Right lobe of liver (tissue), 6 donors: ENCODE results near the gene LZTR1. TPM values are rescaled to one million over a fixed set of nuclear protein-coding genes. Genes with fewer than 3 reads are reported as not detected.
A peak's percentile ranks its signal among the peaks of the same experiment; 100 is the strongest.

ENCODE experiments used
- ATAC-seq, 4 donors: fragments of 200-7000 bp; cut with Tn5 transposase; one replicate each; pipeline ENCODE4 v1.9.1; 2020; ENCODE audit warnings: mild to moderate bottlenecking in 4 of 4, moderate library complexity in 4 of 4
- DNase-seq, 3 donors: peaks; one replicate each; pipeline ENCODE4 v3.0.0-alpha.2; 2020
- H3K27ac ChIP-seq, 3 donors: fragments of 200-600 bp; one replicate each; pipeline ENCODE4 v1.8.0; 2022
- H3K27me3 ChIP-seq, 2 donors: fragments of 200-600 bp; one replicate each; pipeline ENCODE4 v1.8.0; 2022
- H3K36me3 ChIP-seq, 4 donors: fragments of 200-600 bp; sonication (generic) in 1 of 4; one replicate each; pipeline versions ENCODE4 v1.5.1 to v1.8.0; 2017 to 2022; ENCODE audit warnings: control low read depth in 1 of 4
- H3K4me1 ChIP-seq, 4 donors: fragments of 200-600 bp; sonication (generic) in 1 of 4; one replicate each; pipeline versions ENCODE4 v1.5.1 to v1.8.0; 2017 to 2022; ENCODE audit warnings: control low read depth in 1 of 4
- H3K4me3 ChIP-seq, 3 donors: fragments of 200-600 bp; one replicate each; pipeline ENCODE4 v1.8.0; 2022
- H3K9me3 ChIP-seq, 4 donors: fragments of 200-600 bp; sonication (generic) in 1 of 4; one replicate each; pipeline versions ENCODE4 v1.5.1 to v1.8.0; 2017 to 2022; ENCODE audit warnings: control low read depth in 1 of 4
- POLR2A ChIP-seq: fragments of 450-650 bp; IDR thresholded peaks from one replicate; pipeline ENCODE4 v1.6.1; 2017; ENCODE audit warnings: antibody characterized with exemption, mild to moderate bottlenecking
- WGBS: methylation state at CpG from one replicate; pipeline ENCODE4 v1.1.6; 2018; ENCODE audit warnings: low coverage, low lambda C conversion rate; ENCODE audit not compliant: insufficient coverage; ENCODE audit errors: missing lambda C conversion rate; 5-methylcytosine and 5-hydroxymethylcytosine counted together
- intact Hi-C, 2 donors: fragments of 100-400 bp; cut with DNase I; formaldehyde crosslinking; loops; one replicate each; pipeline versions ENCODE4 v1.11.2 to v1.14.1; 2022
- total RNA-seq, 6 experiments: library from RNA; depleted of rRNA in 2 of 6; stranded (reverse); fragments of >200 nt in 2 of 6; fragmentation: NEBNext Ultra II Directional in 3 of 6; extraction: Animal tissue kit (Norgen Biotek cat#: 25700) in 3 of 6; gene quantifications; one replicate each; pipeline versions ENCODE4 v1.1.0 to v1.2.4, GENCODE V29; 2016 to 2023
- TF ChIP-seq, protein P1 (sequence below), 4 donors: fragments of 200-600 bp in 3 of 4; fragments of 450-650 bp in 1 of 4; IDR thresholded peaks; one replicate each; pipeline versions ENCODE4 v1.5.1 to v1.8.0; 2016 to 2022; ENCODE audit warnings: antibody characterized with exemption in 4 of 4, mild to moderate bottlenecking in 2 of 4
- donor health status: DM: no; HTN: yes; CAD: no.
- donor health status: DM: no; HTN: no; CAD: no.
- donor health status: DM: no; HTN: no; CAD: no.
- donor health status: DM: no; HTN: yes; CAD: no.
- donor health status: DM: no; HTN: yes; CAD: no.

Gene LZTR1
- total RNA-seq, 6 experiments from 2014 or later = 22.7 to 33.3 (median 27.0) TPM

DNA sequence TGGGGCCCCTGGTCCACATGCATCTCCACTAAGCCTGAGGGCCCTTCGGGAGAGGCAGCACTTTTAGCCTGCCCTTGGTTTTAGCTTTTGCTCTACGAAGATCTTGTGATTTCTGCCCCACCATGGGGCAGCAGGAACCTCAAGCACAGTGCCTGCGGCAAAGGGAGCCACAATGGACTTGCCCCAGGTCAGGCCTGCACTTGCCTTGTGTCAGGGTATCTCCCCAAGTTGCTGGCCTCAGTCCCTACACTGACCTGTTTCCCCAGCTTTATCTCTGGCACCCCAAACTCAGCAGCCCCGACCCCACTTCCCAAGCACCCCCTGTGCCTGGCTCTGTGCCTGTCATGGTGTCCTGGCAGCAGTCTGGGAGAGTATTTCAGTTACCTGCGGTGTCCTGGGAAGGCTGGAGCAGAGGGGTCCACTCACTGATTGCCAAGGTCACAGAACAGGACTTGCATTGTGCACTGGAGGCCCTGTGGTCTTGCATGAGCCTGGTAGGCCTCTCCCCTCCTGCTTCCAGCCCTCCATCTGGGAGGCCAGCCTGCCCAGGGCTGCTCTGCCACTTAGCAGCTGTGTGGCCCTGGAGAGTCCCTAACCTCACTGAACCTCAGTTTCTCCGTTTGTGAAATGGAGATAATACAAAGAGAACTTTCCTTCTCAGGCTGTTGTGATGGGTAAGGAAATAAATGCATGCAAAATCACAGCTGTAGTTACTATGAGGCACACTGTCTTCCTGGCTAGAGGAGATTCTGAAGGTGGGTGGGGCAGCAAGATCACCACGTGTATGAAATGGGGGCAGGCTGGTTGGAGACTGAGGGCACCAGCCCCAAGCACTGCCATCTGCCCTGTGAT is 18.7 kb upstream of the LZTR1 start:
- peaks cover 0 to 5% (median 0%) of the 10 kb centered on the region in 4 donors for H3K4me1 ChIP-seq
- H3K4me3 ChIP-seq = no peak overlapping the region
- DNase-seq = no peak
- no peak overlapping the region for H3K27ac ChIP-seq
- intact Hi-C loops = no loop called here
- no peak for TF ChIP-seq POLR2A
- TF ChIP-seq, protein P1, sequence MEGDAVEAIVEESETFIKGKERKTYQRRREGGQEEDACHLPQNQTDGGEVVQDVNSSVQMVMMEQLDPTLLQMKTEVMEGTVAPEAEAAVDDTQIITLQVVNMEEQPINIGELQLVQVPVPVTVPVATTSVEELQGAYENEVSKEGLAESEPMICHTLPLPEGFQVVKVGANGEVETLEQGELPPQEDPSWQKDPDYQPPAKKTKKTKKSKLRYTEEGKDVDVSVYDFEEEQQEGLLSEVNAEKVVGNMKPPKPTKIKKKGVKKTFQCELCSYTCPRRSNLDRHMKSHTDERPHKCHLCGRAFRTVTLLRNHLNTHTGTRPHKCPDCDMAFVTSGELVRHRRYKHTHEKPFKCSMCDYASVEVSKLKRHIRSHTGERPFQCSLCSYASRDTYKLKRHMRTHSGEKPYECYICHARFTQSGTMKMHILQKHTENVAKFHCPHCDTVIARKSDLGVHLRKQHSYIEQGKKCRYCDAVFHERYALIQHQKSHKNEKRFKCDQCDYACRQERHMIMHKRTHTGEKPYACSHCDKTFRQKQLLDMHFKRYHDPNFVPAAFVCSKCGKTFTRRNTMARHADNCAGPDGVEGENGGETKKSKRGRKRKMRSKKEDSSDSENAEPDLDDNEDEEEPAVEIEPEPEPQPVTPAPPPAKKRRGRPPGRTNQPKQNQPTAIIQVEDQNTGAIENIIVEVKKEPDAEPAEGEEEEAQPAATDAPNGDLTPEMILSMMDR (IDR thresholded peaks at IDR 0.05) = no peak
- 80% methylated on average over 1 of the region's 7 CpGs for WGBS
- H3K27me3 ChIP-seq = no peaks in the 10 kb centered on the region
- no peak for ATAC-seq
- no peaks in the 10 kb centered on the region for H3K36me3 ChIP-seq
- H3K9me3 ChIP-seq = no peaks in the 10 kb centered on the region

DNA sequence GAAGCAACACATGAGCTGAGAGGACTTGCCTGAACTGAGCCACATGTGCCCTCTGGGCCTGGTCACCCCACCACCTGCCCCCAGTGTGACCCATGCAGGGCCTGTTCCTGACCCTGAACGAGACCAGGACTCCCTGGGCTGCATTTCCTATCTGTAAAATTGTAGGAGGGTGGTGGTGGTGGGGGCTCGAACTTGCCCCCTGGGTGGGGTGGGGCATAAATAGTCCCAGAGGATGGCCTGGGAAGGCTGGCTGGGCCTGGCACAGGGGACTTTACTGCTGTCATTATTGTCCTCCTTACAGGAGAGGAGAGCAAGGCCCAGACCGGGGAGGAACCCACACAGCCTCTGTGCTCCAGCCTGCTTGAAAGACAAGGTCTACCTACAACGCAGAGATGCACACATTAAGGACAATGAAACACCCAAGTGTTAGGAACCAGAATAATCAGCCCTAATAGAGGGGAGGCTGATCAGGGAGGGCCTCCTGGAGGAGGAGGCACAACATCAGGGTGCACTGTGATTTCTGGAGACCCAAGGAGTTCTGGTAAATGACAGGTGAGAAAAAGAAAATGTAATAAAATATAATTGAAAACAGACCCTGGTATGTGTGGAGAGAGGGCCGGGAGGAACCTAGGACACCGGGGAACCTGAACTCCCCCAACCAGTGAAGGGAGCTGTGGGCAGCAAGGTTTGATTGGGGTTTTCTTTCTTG is 17.9 kb upstream of the LZTR1 start:
- Histone ChIP-seq H3K27ac (no peak overlapping the region), H3K36me3 (no peaks in the 10 kb centered on the region), H3K9me3 (no peaks in the 10 kb centered on the region), H3K4me3 (peak overlapping the region in 1 of 3 donors; percentile 29), H3K27me3 (no peaks in the 10 kb centered on the region), H3K4me1 (peaks cover 0 to 5% (median 0%) of the 10 kb centered on the region in 4 donors)
- intact Hi-C loops = no loop called here
- DNase-seq (peak in 1 of 3 donors; percentile 29), ATAC-seq (no peak)
- TF ChIP-seq, protein P1 (IDR thresholded peaks at IDR 0.05) = no peak
- WGBS = 61% methylated on average over 4 of the region's 6 CpGs

DNA sequence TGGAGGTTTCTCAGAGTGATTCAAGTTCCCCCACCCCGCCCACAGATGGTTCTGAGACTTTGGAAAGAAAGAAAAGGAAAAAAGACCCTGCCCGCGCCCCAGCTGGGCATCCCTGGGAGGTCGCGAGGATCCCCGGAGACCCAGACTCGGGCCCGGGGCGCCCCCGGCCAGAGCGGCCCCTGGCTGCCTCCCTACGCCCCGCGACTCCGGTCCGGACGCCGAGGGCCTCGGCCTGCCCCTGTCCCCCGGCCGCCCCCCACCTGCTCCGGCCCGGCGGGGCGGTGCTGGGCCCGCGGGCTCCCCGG is 17.3 kb upstream of the LZTR1 start:
- H3K27me3 ChIP-seq = no peaks in the 10 kb centered on the region
- ATAC-seq (no peak), DNase-seq (no peak)
- TF ChIP-seq POLR2A = no peak
- TF ChIP-seq, protein P1 (IDR thresholded peaks at IDR 0.05) = no peak
- H3K9me3 ChIP-seq = no peaks in the 10 kb centered on the region
- 11% methylated on average over 10 of the region's 28 CpGs for whole genome bisulfite sequencing
- H3K36me3 ChIP-seq = no peaks in the 10 kb centered on the region
- no peak overlapping the region for H3K27ac ChIP-seq
- intact Hi-C loops = no loop called here
- H3K4me1 ChIP-seq = peaks cover 0 to 5% (median 0%) of the 10 kb centered on the region in 4 donors
- peak overlapping the region in 1 of 3 donors; percentile 29 for H3K4me3 ChIP-seq

DNA sequence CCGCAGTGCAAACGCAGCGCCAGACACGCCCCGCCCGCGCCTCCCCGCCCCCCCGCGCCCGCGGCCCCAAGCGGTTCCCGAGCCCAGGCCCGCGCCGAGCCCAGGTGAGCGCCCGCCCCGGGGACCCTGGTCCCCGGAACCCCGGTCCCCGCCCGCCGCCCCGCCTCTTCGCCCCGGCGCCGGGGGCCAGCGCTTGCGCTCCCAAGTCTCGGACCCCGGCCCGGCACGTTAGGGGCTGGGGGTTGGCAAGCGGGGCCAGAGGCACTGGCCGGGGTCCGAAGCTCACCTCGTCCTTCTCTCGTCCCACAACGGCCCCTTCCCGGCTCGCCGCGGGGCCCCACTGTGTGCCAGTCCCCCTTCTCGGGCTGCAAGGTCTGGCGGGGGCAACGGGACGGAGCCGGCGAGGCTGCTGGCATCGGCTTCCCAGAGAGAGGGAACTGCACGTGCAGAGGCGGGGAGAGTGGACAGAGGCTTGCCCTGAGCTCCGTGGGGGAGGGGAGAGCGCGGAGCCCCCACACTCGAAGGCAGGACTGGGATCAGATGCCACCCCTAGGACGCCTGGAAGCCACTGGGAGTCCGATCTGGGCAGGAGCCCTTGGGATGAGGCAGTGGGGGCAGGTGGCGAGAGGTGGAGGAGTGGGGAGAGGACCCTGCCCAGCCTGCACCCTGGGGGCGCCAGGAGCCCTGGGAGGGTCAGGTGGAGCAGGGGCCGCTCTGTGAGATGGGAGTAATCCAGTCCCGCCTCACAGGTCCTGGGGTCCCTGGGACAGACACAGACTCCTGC is 16.8 kb upstream of the LZTR1 start:
- 8% methylated on average over 31 of the region's 65 CpGs for WGBS
- peaks cover 0 to 5% (median 0%) of the 10 kb centered on the region in 4 donors for H3K4me1 ChIP-seq
- TF ChIP-seq POLR2A = no peak
- TF ChIP-seq, protein P1 (IDR thresholded peaks at IDR 0.05) = no peak
- no peaks in the 10 kb centered on the region for H3K27me3 ChIP-seq
- DNase-seq (peak in 1 of 3 donors; percentile 52), ATAC-seq (peak in 1 of 4 donors; percentile 20)
- H3K4me3 ChIP-seq = peak overlapping the region in 1 of 3 donors; percentile 35
- no peak overlapping the region for H3K27ac ChIP-seq
- no peaks in the 10 kb centered on the region for H3K36me3 ChIP-seq
- no peaks in the 10 kb centered on the region for H3K9me3 ChIP-seq
- intact Hi-C loops = no loop called here
